ENCODE results near the gene SLC15A4.

GRCh38 chr12:128856035-128856790 is 32.5 kb upstream of the SLC15A4 start:
- TF ChIP-seq CTCF (IDR thresholded peaks at IDR 0.05; ENCODE audit: insufficient read depth, low read length) = no peak
- TF ChIP-seq POLR2AphosphoS5 (IDR thresholded peaks at IDR 0.05; ENCODE audit: low read depth) = no peak
